Endothelial cell of umbilical vein (primary cell): ENCODE measurements around the gene GLYATL1B. TPM values are rescaled to one million over a fixed set of nuclear protein-coding genes. Genes with fewer than 3 reads are reported as not detected.

Experiments used
- BruUV-seq: library from RNA; stranded (reverse); fragments of 400-500 nt; replicated peaks from 2 replicates; lab custom pipeline; 2021; lab: Mats Ljungman, UMichigan
- CTCF ChIA-PET: fragments of 300-600, 350-600 bp; sonication (Branson Sonifier 250); formaldehyde crosslinking; loops from one replicate; lab custom pipeline; 2021; ENCODE audit warnings: antibody characterized with exemption, inconsistent platforms; lab: Charles Lee
- POLR2A ChIA-PET: fragments of 300-600, 350-600 bp; sonication (Branson Sonifier 250); formaldehyde crosslinking; loops from one replicate; lab custom pipeline; 2021; ENCODE audit warnings: antibody characterized with exemption, inconsistent platforms; lab: Charles Lee
- DNase-seq: peaks from one replicate; pipeline ENCODE4 v3.0.0-alpha.2; 2011; ENCODE audit warnings: low read depth, low spot score
- FAIRE-seq: peaks from 2 replicates; lab custom pipeline; 2011; peaks lifted over from hg19 to GRCh38; lab: Jason Lieb, UNC
- H2AFZ ChIP-seq: 2 replicates; pipeline ENCODE4 v1.6.0; 2012; ENCODE audit warnings: low read depth, low read length, control low read depth, inconsistent platforms
- H3K27ac ChIP-seq: 2 replicates; pipeline ENCODE4 v1.5.1; 2011; ENCODE audit warnings: low read depth, mild to moderate bottlenecking, control low read depth, low read length, moderate library complexity; ENCODE audit not compliant: insufficient read depth
- H3K27me3 ChIP-seq, 2 experiments: 2 replicates each; pipeline versions ENCODE4 v1.6.0 to v1.6.1; 2011; ENCODE audit warnings: low read length in 2 of 2, mixed read lengths in 1 of 2; ENCODE audit not compliant: control insufficient read depth in 2 of 2, insufficient read depth in 2 of 2
- H3K36me3 ChIP-seq, 2 experiments: 2 replicates in 1 of 2; 3 replicates in 1 of 2; pipeline ENCODE4 v1.5.1; 2011; ENCODE audit warnings: low read length in 2 of 2, mild to moderate bottlenecking in 1 of 2, moderate library complexity in 1 of 2; ENCODE audit not compliant: control insufficient read depth in 2 of 2, insufficient read depth in 2 of 2; ENCODE audit errors: extremely low read depth in 1 of 2
- H3K4me1 ChIP-seq: 3 replicates; pipeline ENCODE4 v1.5.1; 2011; ENCODE audit warnings: mild to moderate bottlenecking, low read length; ENCODE audit not compliant: control insufficient read depth, insufficient read depth; ENCODE audit errors: extremely low read depth
- H3K4me2 ChIP-seq: 2 replicates; pipeline ENCODE4 v1.6.1; 2011; ENCODE audit warnings: low read length, control low read depth, mixed read lengths; ENCODE audit not compliant: insufficient read depth
- H3K4me3 ChIP-seq, 3 experiments: fragments of 200-600 bp in 1 of 3; sonication (generic), shearing (Covaris generic) in 1 of 3; replicated peaks in 1 of 3; 2 replicates each; pipeline ENCODE4 v1.5.1; 2011 to 2016; ENCODE audit warnings: control low read depth in 3 of 3, low read length in 3 of 3, mild to moderate bottlenecking in 2 of 3, inconsistent platforms in 1 of 3, low read depth in 1 of 3, moderate library complexity in 1 of 3; ENCODE audit not compliant: insufficient read depth in 1 of 3
- H3K79me2 ChIP-seq: 2 replicates; pipeline ENCODE4 v1.6.0; 2012; ENCODE audit warnings: low read length, inconsistent platforms; ENCODE audit not compliant: control insufficient read depth, insufficient read depth
- H3K9ac ChIP-seq: replicated peaks from 2 replicates; pipeline ENCODE3; 2011; ENCODE audit warnings: low read length, control low read depth; ENCODE audit not compliant: insufficient read depth; ENCODE audit errors: extremely low read depth
- H3K9me1 ChIP-seq: replicated peaks from 3 replicates; pipeline ENCODE4 v1.6.0; 2011; ENCODE audit warnings: mild to moderate bottlenecking, low read length; ENCODE audit not compliant: control insufficient read depth, insufficient read depth; ENCODE audit errors: extremely low read depth
- H3K9me3 ChIP-seq: replicated peaks from 2 replicates; pipeline ENCODE4 v1.5.1; 2012; ENCODE audit warnings: low read length, inconsistent platforms; ENCODE audit not compliant: control insufficient read depth, insufficient read depth
- H4K20me1 ChIP-seq: replicated peaks from 2 replicates; pipeline ENCODE3; 2011; ENCODE audit warnings: mild to moderate bottlenecking, low read length; ENCODE audit not compliant: control insufficient read depth, insufficient read depth; ENCODE audit errors: extremely low read depth
- CTCF ChIP-seq, 2 donors: IDR thresholded peaks; 1 replicate in 1 of 2; 2 replicates in 1 of 2; pipeline ENCODE4 v1.5.1; 2011; ENCODE audit warnings: low read length in 2 of 2, mild to moderate bottlenecking in 2 of 2, moderate library complexity in 2 of 2, control low read depth in 1 of 2, inconsistent platforms in 1 of 2, low read depth in 1 of 2; ENCODE audit not compliant: insufficient read depth in 1 of 2; ENCODE audit errors: extremely low read depth in 1 of 2
- MAX ChIP-seq: IDR thresholded peaks from 2 replicates; pipeline ENCODE4 v1.6.1; 2011; ENCODE audit not compliant: insufficient read depth, insufficient read length
- MYC ChIP-seq: IDR thresholded peaks from one replicate; pipeline ENCODE4 v1.6.1; 2011; ENCODE audit warnings: mild to moderate bottlenecking, low read depth, low read length
- POLR2AphosphoS5 ChIP-seq: IDR thresholded peaks from 2 replicates; pipeline ENCODE4 v1.6.1; 2012; ENCODE audit warnings: low read depth, mild to moderate bottlenecking, control low read depth, low read length, moderate library complexity; ENCODE audit not compliant: insufficient read depth
- dilution Hi-C: fragments of 300-500 bp; cut with MboI; formaldehyde crosslinking; loops from one replicate; pipeline ENCODE4 v1.15.0; 2019; ENCODE audit warnings: low sequenced_read_pairs; ENCODE audit not compliant: extremely low pct_ligation_motif_present
- intact Hi-C: fragments of 100-400 bp; cut with micrococcal nuclease; formaldehyde crosslinking; loops from one replicate; pipeline ENCODE4 v1.10.0; 2022
- polyA plus RNA-seq, 4 experiments: library from polyadenylated mRNA; depleted of rRNA in 3 of 4; stranded (reverse) in 3 of 4; unstranded in 1 of 4; fragments of >200 nt; gene quantifications; 2 replicates each; pipeline versions ENCODE4 v1.2.1 to v1.2.3, GENCODE V29; 2011 to 2012; ENCODE audit warnings: missing spikeins in 1 of 4
- total RNA-seq: library from RNA; stranded (reverse); gene quantifications from 2 replicates; pipeline ENCODE4 v1.2.3, GENCODE V29; 2021

Gene GLYATL1B
- total and polyA plus RNA-seq, 2 donors (not counting 3 experiments of a cell fraction or from before 2014, with no cell fraction given) = not detected

GRCh38 chr11:59102259-59102765 is 16.2 kb downstream of the GLYATL1B start:
- intact Hi-C loops = loop anchor here (2.0 kb wide), 1 partner anchor 44 kb away; no protein-coding TSS in a partner anchor
- Histone ChIP-seq H3K9me3 (no peaks in the 10 kb centered on the region), H2AFZ (peak overlapping the region; percentile 93), H3K9ac (no peak overlapping the region), H3K27me3 (peaks cover 4 to 5% of the 10 kb centered on the region in 2 experiments), H3K9me1 (no peaks in the 10 kb centered on the region), H3K79me2 (no peaks in the 10 kb centered on the region), H3K36me3 (no peaks in the 10 kb centered on the region), H3K4me1 (peaks cover 10% of the 10 kb centered on the region), H3K27ac (no peak overlapping the region), H4K20me1 (no peaks in the 10 kb centered on the region), H3K4me3 (peak overlapping the region in 2 of 3 experiments; percentile 21 to 57), H3K4me2 (peak overlapping the region; percentile 81)
- ChIA-PET POLR2A (no interaction called here), CTCF (interaction anchor here (1.9 to 3.0 kb wide), 2 partner anchors 34 to 40 kb away, joined by 4 to 11 read pairs; partner anchors contain the start of gene FAM111A)
- peak; percentile 79 for FAIRE-seq
- peak; percentile 46 for DNase-seq
- no TSS peak for BruUV-seq
- TF ChIP-seq CTCF (IDR thresholded peaks at IDR 0.05; ENCODE audit: extremely low read depth in 1 of 2, insufficient read depth in 1 of 2, low read depth in 1 of 2, low read length in 2 of 2) = peak; percentile 8 to 33
- TF ChIP-seq POLR2AphosphoS5 = no peak
- no peak for TF ChIP-seq MYC
- TF ChIP-seq MAX = no peak
- dilution Hi-C loops = no loop called here
